PFSK-1 (cell line): ENCODE results near the gene FRZB.

Source experiments
- FOXP2 ChIP-seq: optimal IDR thresholded peaks from 2 replicates; pipeline ENCODE3; 2011; ENCODE audit warnings: borderline replicate concordance, control low read depth, inconsistent platforms; ENCODE audit not compliant: insufficient read depth; ENCODE audit errors: extremely low read length, extremely low read depth
- POLR2AphosphoS5 ChIP-seq: IDR thresholded peaks from 2 replicates; pipeline ENCODE4 v1.6.1; 2012; ENCODE audit warnings: low read depth, mild to moderate bottlenecking, control low read depth, low read length, moderate library complexity
- SIN3A ChIP-seq: IDR thresholded peaks from 2 replicates; pipeline ENCODE4 v1.6.1; 2012; ENCODE audit warnings: mild to moderate bottlenecking, low read length, moderate library complexity, borderline replicate concordance; ENCODE audit not compliant: insufficient read depth
- TAF1 ChIP-seq: IDR thresholded peaks from 2 replicates; pipeline ENCODE4 v1.6.1; 2012; ENCODE audit warnings: low read length, control low read depth, borderline replicate concordance; ENCODE audit not compliant: insufficient read depth
- TF ChIP-seq, protein P1 (sequence below), 2 experiments: IDR thresholded peaks; 2 replicates each; pipeline versions ENCODE4 v1.6.1 to v1.8.0; 2011 to 2012; ENCODE audit warnings: low read depth in 2 of 2, low read length in 2 of 2, control low read depth in 1 of 2, inconsistent platforms in 1 of 2, mild to moderate bottlenecking in 1 of 2, moderate library complexity in 1 of 2; ENCODE audit not compliant: insufficient read depth in 1 of 2

Gene FRZB

DNA sequence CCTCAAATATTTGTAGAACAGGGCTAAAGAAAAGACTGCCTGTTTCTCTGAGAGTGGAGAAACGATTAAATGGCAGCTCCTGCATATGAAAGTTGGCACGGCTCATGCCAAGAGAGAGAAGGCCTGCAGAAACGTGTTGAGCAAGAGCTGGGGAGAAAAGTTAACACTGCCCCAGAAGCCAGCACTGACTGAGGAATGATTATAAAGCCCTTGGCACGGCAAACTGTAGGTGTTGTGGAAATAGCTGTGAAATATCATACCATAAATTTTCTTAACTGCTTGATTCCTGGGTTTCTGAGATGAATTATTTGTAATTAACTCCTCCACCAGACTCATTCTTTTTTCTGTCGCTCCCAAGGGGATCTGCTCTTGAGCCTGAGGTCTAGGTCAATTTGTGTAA lies 4.3 kb downstream of the FRZB start:
- TF ChIP-seq POLR2AphosphoS5 (no peak), FOXP2 (no peak)
- TF ChIP-seq, protein P1, sequence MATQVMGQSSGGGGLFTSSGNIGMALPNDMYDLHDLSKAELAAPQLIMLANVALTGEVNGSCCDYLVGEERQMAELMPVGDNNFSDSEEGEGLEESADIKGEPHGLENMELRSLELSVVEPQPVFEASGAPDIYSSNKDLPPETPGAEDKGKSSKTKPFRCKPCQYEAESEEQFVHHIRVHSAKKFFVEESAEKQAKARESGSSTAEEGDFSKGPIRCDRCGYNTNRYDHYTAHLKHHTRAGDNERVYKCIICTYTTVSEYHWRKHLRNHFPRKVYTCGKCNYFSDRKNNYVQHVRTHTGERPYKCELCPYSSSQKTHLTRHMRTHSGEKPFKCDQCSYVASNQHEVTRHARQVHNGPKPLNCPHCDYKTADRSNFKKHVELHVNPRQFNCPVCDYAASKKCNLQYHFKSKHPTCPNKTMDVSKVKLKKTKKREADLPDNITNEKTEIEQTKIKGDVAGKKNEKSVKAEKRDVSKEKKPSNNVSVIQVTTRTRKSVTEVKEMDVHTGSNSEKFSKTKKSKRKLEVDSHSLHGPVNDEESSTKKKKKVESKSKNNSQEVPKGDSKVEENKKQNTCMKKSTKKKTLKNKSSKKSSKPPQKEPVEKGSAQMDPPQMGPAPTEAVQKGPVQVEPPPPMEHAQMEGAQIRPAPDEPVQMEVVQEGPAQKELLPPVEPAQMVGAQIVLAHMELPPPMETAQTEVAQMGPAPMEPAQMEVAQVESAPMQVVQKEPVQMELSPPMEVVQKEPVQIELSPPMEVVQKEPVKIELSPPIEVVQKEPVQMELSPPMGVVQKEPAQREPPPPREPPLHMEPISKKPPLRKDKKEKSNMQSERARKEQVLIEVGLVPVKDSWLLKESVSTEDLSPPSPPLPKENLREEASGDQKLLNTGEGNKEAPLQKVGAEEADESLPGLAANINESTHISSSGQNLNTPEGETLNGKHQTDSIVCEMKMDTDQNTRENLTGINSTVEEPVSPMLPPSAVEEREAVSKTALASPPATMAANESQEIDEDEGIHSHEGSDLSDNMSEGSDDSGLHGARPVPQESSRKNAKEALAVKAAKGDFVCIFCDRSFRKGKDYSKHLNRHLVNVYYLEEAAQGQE (IDR thresholded peaks at IDR 0.05; ENCODE audit: insufficient read depth in 1 of 2, low read depth in 2 of 2, low read length in 2 of 2) = no peak

DNA sequence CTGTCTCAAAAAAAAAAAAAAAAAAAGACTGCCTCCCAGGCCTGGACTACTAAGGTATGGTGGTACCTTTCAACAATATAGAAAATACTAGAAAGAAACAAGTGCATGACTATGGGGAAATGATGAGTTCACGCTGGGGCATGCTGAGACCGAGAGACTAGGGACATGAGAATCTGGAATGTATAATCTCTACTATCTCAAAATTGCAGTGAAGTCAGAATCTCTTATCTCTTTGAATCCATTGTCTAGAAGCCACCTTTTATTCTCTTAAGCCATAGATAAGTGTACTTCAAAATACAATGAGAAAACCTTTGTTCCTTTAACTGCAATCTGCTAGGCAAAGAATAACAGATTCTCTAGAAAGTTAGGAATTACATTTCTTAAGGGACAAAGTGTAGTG lies 5.6 kb downstream of the FRZB start:
- TF ChIP-seq SIN3A (no peak), TAF1 (no peak), POLR2AphosphoS5 (no peak), FOXP2 (no peak)
- TF ChIP-seq, protein P1 (IDR thresholded peaks at IDR 0.05; ENCODE audit: insufficient read depth in 1 of 2, low read depth in 2 of 2, low read length in 2 of 2) = no peak

DNA sequence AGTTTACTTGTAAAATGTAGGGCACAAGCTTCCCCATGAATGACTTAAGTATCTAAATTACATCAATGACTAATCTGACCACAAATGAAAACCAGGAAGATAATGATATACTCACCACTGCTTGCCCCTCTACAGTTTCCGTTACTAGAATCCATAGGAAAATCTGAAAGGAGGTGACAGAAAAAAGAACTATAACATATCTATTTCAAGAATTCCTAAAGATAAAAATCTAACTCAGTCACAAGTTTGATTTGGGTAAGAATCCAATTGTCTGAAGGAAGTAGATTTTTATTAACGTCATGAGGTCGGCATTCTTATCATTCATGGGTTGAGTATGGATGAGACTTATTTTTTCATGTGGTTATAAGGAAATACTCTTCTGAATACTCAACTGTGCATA lies 7.8 kb downstream of the FRZB start:
- TF ChIP-seq, protein P1 (IDR thresholded peaks at IDR 0.05; ENCODE audit: insufficient read depth in 1 of 2, low read depth in 2 of 2, low read length in 2 of 2) = no peak
- TF ChIP-seq FOXP2 (no peak), POLR2AphosphoS5 (no peak), TAF1 (no peak), SIN3A (no peak)

DNA sequence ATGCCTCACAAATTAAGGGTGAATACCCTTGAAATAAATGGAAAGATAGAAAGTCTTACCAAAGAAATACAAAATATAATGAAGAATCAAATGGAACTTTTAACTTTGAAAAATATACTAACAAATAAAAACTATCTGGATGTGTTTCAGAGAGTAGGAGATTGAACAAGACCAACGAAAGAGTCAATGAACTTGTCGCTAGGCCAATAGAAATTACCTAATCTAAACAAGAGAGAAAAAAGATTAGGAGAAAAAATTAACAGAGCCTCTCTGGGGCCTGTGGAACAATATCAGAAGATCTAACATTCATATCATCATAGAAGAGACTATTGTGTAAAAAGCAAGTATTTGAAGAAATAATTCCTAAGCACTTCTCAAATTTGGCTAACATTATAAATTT lies 11.1 kb downstream of the FRZB start:
- TF ChIP-seq SIN3A = no peak
- TF ChIP-seq, protein P1 (IDR thresholded peaks at IDR 0.05; ENCODE audit: insufficient read depth in 1 of 2, low read depth in 2 of 2, low read length in 2 of 2) = no peak
- TF ChIP-seq TAF1 = no peak
- no peak for TF ChIP-seq FOXP2
- no peak for TF ChIP-seq POLR2AphosphoS5

GRCh38 chr2:182854375-182855105 lies 11.9 kb downstream of the FRZB start:
- TF ChIP-seq FOXP2 = no peak
- TF ChIP-seq, protein P1 (IDR thresholded peaks at IDR 0.05; ENCODE audit: insufficient read depth in 1 of 2, low read depth in 2 of 2, low read length in 2 of 2) = no peak
- TF ChIP-seq POLR2AphosphoS5 = no peak
- TF ChIP-seq SIN3A = no peak
- no peak for TF ChIP-seq TAF1
